SU-DHL-6 (cell line): ENCODE measurements around the gene ACLY.
"Not testable (repeated sequence)": the region's sequence is repeated elsewhere in the genome, so short reads cannot be mapped to it uniquely, and the experiment has no call there.

ENCODE experiments used
- CTCF ChIP-seq: fragments of 200-600 bp; sonication (generic); IDR thresholded peaks from one replicate; pipeline ENCODE4 v1.5.1; 2017; ENCODE audit warnings: antibody characterized with exemption, mild to moderate bottlenecking, low read length, moderate library complexity; ENCODE audit not compliant: insufficient read depth, poor library complexity, severe bottlenecking
- EZH2phosphoT487 ChIP-seq: fragments of 200-600 bp; sonication (generic), shearing (Covaris generic); conservative IDR thresholded peaks from 2 replicates; pipeline ENCODE4 v1.6.1; 2018; ENCODE audit warnings: mild to moderate bottlenecking, antibody characterized with exemption, low read length, moderate library complexity, mixed read lengths

GRCh38 chr17:41931715-41932114, 13.0 kb upstream of the ACLY start:
- TF ChIP-seq CTCF, EZH2phosphoT487: not testable (repeated sequence)
